SK-N-MC (cell line): Measurements from ENCODE around the gene RPUSD3.

Experiments used
- DNase-seq: peaks from one replicate; pipeline ENCODE4 v3.0.0-alpha.2; 2011; ENCODE audit warnings: low read depth, low spot score
- H3K27ac ChIP-seq: fragments of 200-600 bp; sonication (generic); 2 replicates; pipeline ENCODE4 v1.5.1; 2016; ENCODE audit warnings: mixed run types
- H3K36me3 ChIP-seq: fragments of 200-600 bp; sonication (generic); 2 replicates; pipeline ENCODE4 v1.6.1; 2017; ENCODE audit warnings: antibody characterized with exemption, low read length, mixed read lengths; ENCODE audit not compliant: insufficient read depth
- H3K4me3 ChIP-seq: fragments of 200-600 bp; sonication (generic); 2 replicates; pipeline ENCODE4 v1.5.1; 2016
- H3K9ac ChIP-seq: fragments of 200-600 bp; sonication (generic); 2 replicates; pipeline ENCODE4 v1.8.0; 2017; ENCODE audit warnings: mixed run types, mixed read lengths; ENCODE audit not compliant: insufficient read length
- H3K9me3 ChIP-seq: fragments of 200-600 bp; sonication (generic); 2 replicates; pipeline ENCODE4 v1.6.1; 2017; ENCODE audit warnings: low read depth, mild to moderate bottlenecking, antibody characterized with exemption, low read length, moderate library complexity, mixed read lengths
- EZH2 ChIP-seq: fragments of 200-600 bp; sonication (generic); IDR thresholded peaks from one replicate; pipeline ENCODE4 v1.6.1; 2017; ENCODE audit warnings: antibody characterized with exemption
- FOXP2 ChIP-seq: optimal IDR thresholded peaks from 2 replicates; pipeline ENCODE3; 2011; ENCODE audit warnings: mild to moderate bottlenecking, moderate library complexity; ENCODE audit not compliant: insufficient read depth; ENCODE audit errors: extremely low read length, control extremely low read depth
- POLR2AphosphoS5 ChIP-seq: IDR thresholded peaks from 2 replicates; pipeline ENCODE4 v1.6.1; 2012; ENCODE audit warnings: mild to moderate bottlenecking, low read depth, low read length, borderline replicate concordance

RPUSD3 gene

GRCh38 chr3:9828801-9829755 is 14.7 kb downstream of the RPUSD3 start:
- Histone ChIP-seq H3K27ac (no peak overlapping the region), H3K4me3 (no peak overlapping the region), H3K9ac (no peak overlapping the region), H3K36me3 (no peaks in the 10 kb centered on the region), H3K9me3 (no peaks in the 10 kb centered on the region)
- DNase-seq: no peak
- TF ChIP-seq POLR2AphosphoS5 (no peak), EZH2 (no peak), FOXP2 (no peak)

- Histone ChIP-seq H3K27ac (no peak overlapping the region), H3K9me3 (no peaks in the 10 kb centered on the region), H3K4me3 (no peak overlapping the region), H3K36me3 (no peaks in the 10 kb centered on the region), H3K9ac (no peak overlapping the region)
- no peak for TF ChIP-seq EZH2
- no peak for TF ChIP-seq FOXP2
- no peak for TF ChIP-seq POLR2AphosphoS5
- DNase-seq: no peak
Observed at GRCh38 chr3:9826815-9827573, 16.8 kb downstream of the RPUSD3 start.

GRCh38 chr3:9825451-9826040 is 18.3 kb downstream of the RPUSD3 start:
- DNase-seq: no peak
- Histone ChIP-seq H3K9me3 (no peaks in the 10 kb centered on the region), H3K27ac (no peak overlapping the region), H3K36me3 (no peaks in the 10 kb centered on the region), H3K4me3 (no peak overlapping the region), H3K9ac (no peak overlapping the region)
- TF ChIP-seq EZH2 (no peak), FOXP2 (no peak), POLR2AphosphoS5 (no peak)

GRCh38 chr3:9820946-9821345 is 22.9 kb downstream of the RPUSD3 start:
- DNase-seq: no peak
- TF ChIP-seq FOXP2: no peak
- TF ChIP-seq EZH2: no peak
- TF ChIP-seq POLR2AphosphoS5: no peak
- Histone ChIP-seq H3K36me3 (no peaks in the 10 kb centered on the region), H3K27ac (no peak overlapping the region), H3K4me3 (no peak overlapping the region), H3K9ac (no peak overlapping the region), H3K9me3 (no peaks in the 10 kb centered on the region)

- no peak overlapping the region for H3K27ac ChIP-seq
- TF ChIP-seq FOXP2: no peak
- no peak for TF ChIP-seq POLR2AphosphoS5
- no peak for TF ChIP-seq EZH2
- no peaks in the 10 kb centered on the region for H3K36me3 ChIP-seq
- no peaks in the 10 kb centered on the region for H3K9me3 ChIP-seq
- H3K9ac ChIP-seq: no peak overlapping the region
- H3K4me3 ChIP-seq: no peak overlapping the region
- no peak for DNase-seq
Observed at GRCh38 chr3:9820543-9820942, 23.3 kb downstream of the RPUSD3 start.

GRCh38 chr3:9818666-9819335 is 25.0 kb downstream of the RPUSD3 start:
- no peak for TF ChIP-seq FOXP2
- no peak for TF ChIP-seq POLR2AphosphoS5
- TF ChIP-seq EZH2: no peak
- no peak overlapping the region for H3K27ac ChIP-seq
- no peak overlapping the region for H3K4me3 ChIP-seq
- DNase-seq: no peak
- H3K9ac ChIP-seq: no peak overlapping the region
- H3K36me3 ChIP-seq: no peaks in the 10 kb centered on the region
- no peaks in the 10 kb centered on the region for H3K9me3 ChIP-seq

GRCh38 chr3:9817436-9817835 is 26.4 kb downstream of the RPUSD3 start:
- Histone ChIP-seq H3K9me3 (no peaks in the 10 kb centered on the region), H3K9ac (no peak overlapping the region), H3K36me3 (no peaks in the 10 kb centered on the region), H3K27ac (no peak overlapping the region), H3K4me3 (no peak overlapping the region)
- TF ChIP-seq EZH2 (no peak), FOXP2 (no peak), POLR2AphosphoS5 (no peak)
- no peak for DNase-seq

GRCh38 chr3:9815986-9816385 is 27.8 kb downstream of the RPUSD3 start:
- Histone ChIP-seq H3K4me3 (no peak overlapping the region), H3K9ac (no peak overlapping the region), H3K9me3 (no peaks in the 10 kb centered on the region), H3K27ac (no peak overlapping the region), H3K36me3 (no peaks in the 10 kb centered on the region)
- TF ChIP-seq POLR2AphosphoS5 (no peak), EZH2 (no peak), FOXP2 (no peak)
- no peak for DNase-seq
